ENCODE results near the gene TPTE. TPM values are rescaled to one million over a fixed set of nuclear protein-coding genes. Genes with fewer than 3 reads are reported as not detected.
"Not testable (repeated sequence)": the region's sequence is repeated elsewhere in the genome, so short reads cannot be mapped to it uniquely, and the experiment has no call there.

The TPTE gene
- total and polyA plus RNA-seq, 2 of the 8 experiments (the other 6 are each of a cell fraction or from before 2014, with no cell fraction given), result not detected

- POLR2A ChIA-PET (ENCODE audit: partially characterized antibody); CTCF ChIA-PET (ENCODE audit: partially characterized antibody); H4K8ac ChIP-seq (ENCODE audit: extremely low read depth, insufficient read depth, low read length); H3K23me2 ChIP-seq (ENCODE audit: low read depth, low read length); FAIRE-seq; H2AK5ac ChIP-seq (ENCODE audit: low read depth, low read length); DNase-seq (ENCODE audit: low read depth in 1 of 2, low spot score in 2 of 2); H3K18ac ChIP-seq (ENCODE audit: extremely low read depth, low read length); H4K20me1 ChIP-seq (replicated peaks in 1 of 2; ENCODE audit: control insufficient read depth in 1 of 2, insufficient read depth in 2 of 2, low read length in 2 of 2); H3K27me3 ChIP-seq (replicated peaks in 1 of 4; ENCODE audit: control insufficient read depth in 3 of 4, extremely low read depth in 1 of 4, insufficient read depth in 3 of 4, low read length in 3 of 4); H3K79me2 ChIP-seq (ENCODE audit: control insufficient read depth in 1 of 2, insufficient read depth in 2 of 2, low read length in 2 of 2); H3K4ac ChIP-seq (replicated peaks; ENCODE audit: insufficient read length, low read depth, low read length); H2BK12ac ChIP-seq (ENCODE audit: low read depth, low read length); H4K91ac ChIP-seq (replicated peaks; ENCODE audit: insufficient read length, low read length); H3K27ac ChIP-seq (ENCODE audit: low read depth, low read length); H3K36me3 ChIP-seq (ENCODE audit: control insufficient read depth in 2 of 4, insufficient read depth in 4 of 4, low read length in 3 of 4); H3K14ac ChIP-seq (ENCODE audit: insufficient read length); H3K9ac ChIP-seq (replicated peaks in 1 of 4; ENCODE audit: extremely low read depth in 1 of 4, low read depth in 3 of 4, low read length in 3 of 4); H3K4me3 ChIP-seq (ENCODE audit: extremely low read depth in 1 of 4, insufficient read depth in 2 of 4, low read depth in 3 of 4, low read length in 4 of 4); H3K56ac ChIP-seq (replicated peaks; ENCODE audit: insufficient read length, low read depth, low read length); H2AFZ ChIP-seq (ENCODE audit: low read length); H3K23ac ChIP-seq (ENCODE audit: insufficient read length); H3K4me2 ChIP-seq (ENCODE audit: insufficient read depth in 1 of 2, low read depth in 2 of 2, low read length in 2 of 2); H2BK5ac ChIP-seq (ENCODE audit: low read depth, low read length); H2BK20ac ChIP-seq (ENCODE audit: low read length); H3K79me1 ChIP-seq (ENCODE audit: low read depth, low read length); H2BK15ac ChIP-seq (ENCODE audit: low read length); H2BK120ac ChIP-seq (replicated peaks; ENCODE audit: low read depth, low read length); H4K5ac ChIP-seq (ENCODE audit: insufficient read length, low read depth, low read length); H3K4me1 ChIP-seq (replicated peaks in 1 of 4; ENCODE audit: control insufficient read depth in 3 of 4, insufficient read depth in 4 of 4, low read length in 3 of 4): not testable (repeated sequence)
- H3K9me3 ChIP-seq (ENCODE audit: insufficient read depth in 2 of 2, low read depth in 1 of 2, low read length in 1 of 2), result peaks cover 56 to 66% of the 10 kb centered on the region in 2 experiments
- 57% methylated on average over 4 of the region's 4 CpGs; no CpG with 5 or more reads in 1 of the 2 experiments for WGBS, 2 experiments (ENCODE audit: extremely low coverage in 1 of 2, insufficient coverage in 1 of 2, insufficient read length in 1 of 2, insufficient replicate concordance in 2 of 2, low coverage in 1 of 2, low lambda C conversion rate in 2 of 2, missing lambda C conversion rate in 1 of 2)
Observed at GRCh38 chr21:10547868-10548267, 26.5 kb downstream of the TPTE start.

- H3K23ac ChIP-seq (ENCODE audit: insufficient read length); H3K36me3 ChIP-seq (ENCODE audit: control insufficient read depth in 2 of 4, insufficient read depth in 4 of 4, low read length in 3 of 4); H2BK12ac ChIP-seq (ENCODE audit: low read depth, low read length); H4K8ac ChIP-seq (ENCODE audit: extremely low read depth, insufficient read depth, low read length); FAIRE-seq; H3K4me2 ChIP-seq (ENCODE audit: insufficient read depth in 1 of 2, low read depth in 2 of 2, low read length in 2 of 2); H4K91ac ChIP-seq (replicated peaks; ENCODE audit: insufficient read length, low read length); CTCF ChIA-PET (ENCODE audit: partially characterized antibody); DNase-seq (ENCODE audit: low read depth in 1 of 2, low spot score in 2 of 2); H2AFZ ChIP-seq (ENCODE audit: low read length); H4K5ac ChIP-seq (ENCODE audit: insufficient read length, low read depth, low read length); H4K20me1 ChIP-seq (replicated peaks in 1 of 2; ENCODE audit: control insufficient read depth in 1 of 2, insufficient read depth in 2 of 2, low read length in 2 of 2); H3K9ac ChIP-seq (replicated peaks in 1 of 4; ENCODE audit: extremely low read depth in 1 of 4, low read depth in 3 of 4, low read length in 3 of 4); H3K79me1 ChIP-seq (ENCODE audit: low read depth, low read length); H3K23me2 ChIP-seq (ENCODE audit: low read depth, low read length); H3K4ac ChIP-seq (replicated peaks; ENCODE audit: insufficient read length, low read depth, low read length); H2BK5ac ChIP-seq (ENCODE audit: low read depth, low read length); POLR2A ChIA-PET (ENCODE audit: partially characterized antibody); H3K4me1 ChIP-seq (replicated peaks in 1 of 4; ENCODE audit: control insufficient read depth in 3 of 4, insufficient read depth in 4 of 4, low read length in 3 of 4); H3K27ac ChIP-seq (ENCODE audit: low read depth, low read length); H3K14ac ChIP-seq (ENCODE audit: insufficient read length); H3K4me3 ChIP-seq (ENCODE audit: extremely low read depth in 1 of 4, insufficient read depth in 2 of 4, low read depth in 3 of 4, low read length in 4 of 4); H3K79me2 ChIP-seq (ENCODE audit: control insufficient read depth in 1 of 2, insufficient read depth in 2 of 2, low read length in 2 of 2); H2AK5ac ChIP-seq (ENCODE audit: low read depth, low read length); H3K56ac ChIP-seq (replicated peaks; ENCODE audit: insufficient read length, low read depth, low read length); H2BK120ac ChIP-seq (replicated peaks; ENCODE audit: low read depth, low read length); H3K27me3 ChIP-seq (replicated peaks in 1 of 4; ENCODE audit: control insufficient read depth in 3 of 4, extremely low read depth in 1 of 4, insufficient read depth in 3 of 4, low read length in 3 of 4); H2BK15ac ChIP-seq (ENCODE audit: low read length); H3K18ac ChIP-seq (ENCODE audit: extremely low read depth, low read length); H2BK20ac ChIP-seq (ENCODE audit: low read length): not testable (repeated sequence)
- 96% methylated on average over 2 of the region's 2 CpGs; no CpG with 5 or more reads in 1 of the 2 experiments for WGBS, 2 experiments (ENCODE audit: extremely low coverage in 1 of 2, insufficient coverage in 1 of 2, insufficient read length in 1 of 2, insufficient replicate concordance in 2 of 2, low coverage in 1 of 2, low lambda C conversion rate in 2 of 2, missing lambda C conversion rate in 1 of 2)
- H3K9me3 ChIP-seq (ENCODE audit: insufficient read depth in 2 of 2, low read depth in 1 of 2, low read length in 1 of 2), result peaks cover 56 to 62% of the 10 kb centered on the region in 2 experiments
Observed at GRCh38 chr21:10548331-10548954, 27.1 kb downstream of the TPTE start.

Measured in H1 (cell line).